Measurements from ENCODE around the gene ZDHHC14. TPM values are rescaled to one million over a fixed set of nuclear protein-coding genes. Genes with fewer than 3 reads are reported as not detected.

ZDHHC14 gene
- total RNA-seq, 2 experiments from 2014 or later, result 7.9 to 32.7 TPM

DNA sequence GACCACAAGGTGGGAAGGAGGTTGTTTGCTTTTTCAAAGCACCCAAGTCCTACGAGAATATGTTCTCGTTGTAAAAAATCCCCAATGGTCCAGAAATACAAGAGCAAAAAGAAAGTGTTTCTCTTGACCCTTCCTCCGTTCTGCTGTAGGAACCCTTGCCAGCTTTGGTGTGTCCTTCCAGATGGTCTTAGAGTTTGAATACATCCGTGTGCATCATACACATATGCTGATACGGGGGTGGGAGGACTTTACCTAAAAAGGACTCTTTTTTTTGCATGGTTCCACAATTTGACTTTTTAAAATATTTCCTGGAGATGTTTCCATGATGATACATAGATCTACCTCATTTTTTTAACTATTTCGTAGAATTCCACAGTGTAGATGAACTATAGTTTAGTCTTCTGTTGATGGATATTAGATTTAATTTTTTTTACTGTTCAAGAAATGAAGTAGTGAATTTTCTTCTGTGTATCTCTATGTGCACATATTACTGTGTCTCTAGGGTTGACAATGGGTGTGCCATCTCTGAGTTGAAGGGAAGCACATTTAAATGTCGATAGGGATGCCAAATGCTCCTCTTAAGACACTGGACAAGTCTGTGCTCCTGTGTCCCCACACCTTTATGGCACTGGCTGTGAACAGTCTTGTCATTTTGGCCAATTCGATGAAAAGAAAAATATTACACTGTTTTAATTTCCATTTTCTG, 259.9 kb downstream of the ZDHHC14 start:
- no peaks in the 10 kb centered on the region for H3K9me3 Mint-ChIP-seq (ENCODE audit: low read depth)
- DNase-seq (no peak), ATAC-seq (no peak)
- H3K27me3 Mint-ChIP-seq, result peaks cover 5% of the 10 kb centered on the region
- no peak overlapping the region for H3K4me3 Mint-ChIP-seq
- CTCF ChIA-PET, result no interaction called here
- no peaks in the 10 kb centered on the region for H3K36me3 Mint-ChIP-seq
- no peak overlapping the region for H3K27ac Mint-ChIP-seq
- H3K4me1 Mint-ChIP-seq, result peaks cover 7% of the 10 kb centered on the region

DNA sequence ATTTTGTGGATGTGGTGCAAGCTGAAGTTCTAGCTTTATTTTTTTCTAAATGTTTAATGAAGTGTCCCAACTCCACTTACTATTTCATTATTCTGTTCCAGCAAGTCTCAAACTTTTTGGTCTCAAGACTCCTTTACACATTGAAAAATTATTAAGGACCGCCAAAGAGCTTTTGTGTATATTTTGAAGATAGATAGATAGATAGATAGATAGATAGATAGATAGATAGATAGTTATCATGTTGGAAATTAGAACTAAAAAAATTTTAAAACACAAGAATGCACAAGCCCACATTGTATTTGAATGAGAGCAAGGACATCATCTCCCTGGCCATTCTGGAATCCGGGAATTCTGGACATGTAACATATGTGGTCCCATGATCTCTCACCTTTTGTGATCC, 260.8 kb downstream of the ZDHHC14 start:
- ATAC-seq (no peak), DNase-seq (no peak)
- Mint-ChIP-seq H3K4me1 (peaks cover 7% of the 10 kb centered on the region), H3K4me3 (no peak overlapping the region), H3K36me3 (no peaks in the 10 kb centered on the region), H3K27me3 (peaks cover 5% of the 10 kb centered on the region), H3K27ac (no peak overlapping the region), H3K9me3 (ENCODE audit: low read depth) (no peaks in the 10 kb centered on the region)
- CTCF ChIA-PET, result no interaction called here

DNA sequence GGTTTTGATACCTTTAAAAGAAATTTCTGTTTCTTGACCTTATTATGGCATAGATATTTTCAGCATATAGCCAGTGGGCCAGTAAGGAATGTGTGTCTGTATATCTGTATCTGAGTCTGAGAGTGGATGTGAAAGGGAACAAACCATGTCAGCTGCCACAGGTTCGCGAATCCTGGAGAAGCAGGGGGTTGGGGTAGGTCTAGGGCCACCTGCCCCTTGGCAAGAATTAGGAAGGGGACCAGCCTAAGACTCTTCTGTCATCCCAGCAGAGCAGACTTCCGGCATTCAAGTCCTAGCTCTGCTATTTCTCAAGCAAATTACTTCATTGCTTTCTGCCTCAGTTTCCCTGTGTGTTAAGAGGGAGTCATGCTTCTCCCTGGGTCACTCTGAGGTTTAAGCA, 261.7 kb downstream of the ZDHHC14 start:
- Mint-ChIP-seq H3K9me3 (ENCODE audit: low read depth) (no peaks in the 10 kb centered on the region), H3K4me1 (peaks cover 15% of the 10 kb centered on the region), H3K27me3 (peaks cover 4% of the 10 kb centered on the region), H3K4me3 (no peak overlapping the region), H3K36me3 (peaks cover 2% of the 10 kb centered on the region), H3K27ac (no peak overlapping the region)
- DNase-seq (no peak), ATAC-seq (no peak)
- CTCF ChIA-PET, result interaction anchor here (1.3 kb wide), 1 partner anchor 24 kb away, joined by 3 read pairs; no protein-coding TSS in a partner anchor

DNA sequence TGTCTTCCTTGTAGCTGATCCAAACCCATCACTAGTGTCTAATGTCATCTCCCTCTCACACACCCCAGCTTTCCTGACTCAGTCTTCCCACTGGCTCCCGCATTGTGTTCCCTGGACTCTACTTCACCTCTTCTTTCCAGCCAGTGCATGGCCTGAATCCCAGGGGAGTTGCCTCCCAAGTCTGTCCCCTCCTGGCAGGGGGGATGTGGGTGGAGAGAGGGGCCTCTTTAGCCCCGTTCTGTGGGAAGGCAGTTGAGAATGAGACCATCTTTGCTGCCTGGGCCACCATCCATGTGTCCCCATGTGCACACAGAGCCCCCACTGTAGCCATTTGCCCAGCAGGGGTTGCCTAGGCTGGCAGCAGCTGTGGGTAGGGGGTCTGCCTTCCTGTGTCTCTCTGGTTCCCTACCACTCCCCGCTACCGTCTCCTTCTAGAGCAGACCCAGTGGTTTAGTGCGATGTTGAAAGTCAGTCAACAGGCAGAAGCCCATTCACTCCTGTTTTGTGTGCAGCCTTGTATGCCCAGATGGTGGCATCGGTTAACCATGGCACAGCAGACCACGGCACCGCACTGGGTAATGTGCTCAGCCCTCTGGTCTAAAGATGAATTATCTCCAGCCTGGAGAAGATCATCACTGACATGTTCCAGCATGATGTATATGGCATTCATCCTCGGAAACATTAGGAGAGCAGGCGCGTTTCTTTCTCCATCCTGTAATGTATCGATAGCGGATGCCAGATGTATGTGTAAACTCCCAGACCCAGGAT, 263.2 kb downstream of the ZDHHC14 start:
- Mint-ChIP-seq H3K27ac (no peak overlapping the region), H3K4me1 (peaks cover 22% of the 10 kb centered on the region), H3K36me3 (peaks cover 6% of the 10 kb centered on the region), H3K9me3 (ENCODE audit: low read depth) (no peaks in the 10 kb centered on the region), H3K27me3 (peaks cover 3% of the 10 kb centered on the region), H3K4me3 (no peak overlapping the region)
- ATAC-seq (no peak), DNase-seq (no peak)
- CTCF ChIA-PET, result interaction anchor here (1.0 to 1.3 kb wide), 3 partner anchors 22 to 229 kb away, joined by 3 to 4 read pairs (median 3); no protein-coding TSS in a partner anchor

DNA sequence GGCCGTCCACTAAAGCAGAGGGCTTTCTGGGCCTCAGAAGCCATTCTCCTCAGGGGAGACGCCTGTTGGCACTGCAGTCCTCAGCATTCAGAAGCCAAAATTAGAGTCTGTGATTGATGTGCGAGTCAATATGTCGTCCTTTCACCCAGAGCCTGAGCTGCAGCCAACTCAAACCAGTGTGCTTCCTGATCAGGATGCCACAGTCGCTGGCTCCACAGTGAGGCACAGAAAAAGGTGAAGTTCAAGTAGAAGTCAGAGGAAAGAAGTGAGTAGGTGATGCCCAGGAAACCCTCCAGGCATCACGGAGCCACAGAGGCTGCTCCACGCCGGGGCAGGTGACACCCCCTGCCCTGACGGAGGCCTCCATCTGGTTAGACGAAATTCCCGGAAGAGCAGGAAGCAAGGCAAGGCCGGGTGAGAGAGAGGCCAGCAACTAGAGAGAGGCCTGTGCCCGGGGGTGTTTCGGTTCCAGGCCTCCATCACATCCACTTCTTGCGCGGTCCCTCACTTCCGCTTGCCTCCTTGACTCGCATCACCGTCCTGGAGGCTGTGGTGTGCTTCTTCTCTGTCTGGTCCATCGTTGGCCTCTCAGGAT, 264.3 kb downstream of the ZDHHC14 start:
- Mint-ChIP-seq H3K27me3 (peaks cover 3% of the 10 kb centered on the region), H3K9me3 (ENCODE audit: low read depth) (no peaks in the 10 kb centered on the region), H3K4me3 (no peak overlapping the region), H3K36me3 (peaks cover 6% of the 10 kb centered on the region), H3K27ac (no peak overlapping the region), H3K4me1 (peaks cover 16% of the 10 kb centered on the region)
- no peak for ATAC-seq
- CTCF ChIA-PET, result interaction anchor here (1.0 to 1.2 kb wide), 2 partner anchors 24 to 228 kb away, joined by 3 to 4 read pairs; no protein-coding TSS in a partner anchor
- DNase-seq, result no peak

DNA sequence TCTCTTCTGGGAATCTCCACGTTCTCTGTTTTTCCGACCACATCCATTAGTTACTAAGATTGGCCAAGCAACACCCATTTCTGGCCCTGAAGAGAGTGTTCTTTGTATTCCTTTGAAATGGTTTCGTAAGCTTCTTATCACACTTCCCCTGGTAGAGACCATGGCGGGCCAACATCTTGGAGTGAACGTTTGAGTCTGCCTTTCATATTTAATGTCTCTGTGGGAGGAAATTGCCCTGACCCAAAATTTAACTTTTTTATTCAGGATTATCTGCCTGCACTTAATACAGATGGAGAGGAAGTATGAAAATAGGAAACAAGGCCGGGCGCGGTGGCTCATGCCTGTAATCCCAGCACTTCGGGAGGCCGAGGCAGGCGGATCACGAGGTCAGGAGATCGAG, 265.0 kb downstream of the ZDHHC14 start:
- Mint-ChIP-seq H3K4me3 (no peak overlapping the region), H3K4me1 (peaks cover 16% of the 10 kb centered on the region), H3K9me3 (ENCODE audit: low read depth) (no peaks in the 10 kb centered on the region), H3K36me3 (peaks cover 6% of the 10 kb centered on the region), H3K27ac (no peak overlapping the region), H3K27me3 (no peaks in the 10 kb centered on the region)
- no peak for ATAC-seq
- no peak for DNase-seq
- CTCF ChIA-PET, result interaction anchor here (1.0 to 1.2 kb wide), 2 partner anchors 21 to 227 kb away, joined by 4 read pairs; no protein-coding TSS in a partner anchor

DNA sequence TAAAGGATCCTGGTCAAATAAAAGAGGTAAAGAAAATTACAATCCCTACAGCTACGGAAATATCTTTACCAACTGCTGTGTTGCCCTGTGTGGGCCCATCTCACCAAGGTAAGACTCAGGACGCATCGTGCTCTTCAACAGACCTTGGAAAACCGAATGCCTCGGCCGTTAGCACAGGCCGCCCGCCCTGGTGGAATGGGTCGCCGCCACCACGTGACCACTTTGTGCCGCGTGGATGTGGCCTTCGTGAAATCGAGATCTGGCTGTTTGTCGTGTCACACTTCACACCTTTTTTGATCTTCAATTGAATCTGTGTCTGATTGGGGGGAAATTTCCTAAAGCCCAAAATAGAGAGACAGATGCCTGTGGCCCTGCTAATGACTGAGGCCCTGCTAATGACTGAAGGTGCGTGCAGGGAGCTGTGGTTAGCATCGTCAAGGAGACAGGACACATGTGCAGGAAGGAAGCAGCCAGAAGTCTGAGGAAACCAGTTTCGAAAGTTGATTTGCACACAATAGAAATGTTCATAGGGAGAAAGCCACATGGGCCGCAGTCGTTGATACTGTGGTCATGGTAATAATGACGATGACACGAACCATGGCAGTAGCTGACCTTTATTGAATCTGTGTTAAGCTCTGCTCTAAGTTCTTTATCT, 266.4 kb downstream of the ZDHHC14 start:
- CTCF ChIA-PET, result interaction anchor here (0.9 to 1.0 kb wide), 2 partner anchors 19 to 267 kb away, joined by 3 to 4 read pairs; partner anchors contain the start of gene ZDHHC14
- peak; percentile 65 for DNase-seq

DNA sequence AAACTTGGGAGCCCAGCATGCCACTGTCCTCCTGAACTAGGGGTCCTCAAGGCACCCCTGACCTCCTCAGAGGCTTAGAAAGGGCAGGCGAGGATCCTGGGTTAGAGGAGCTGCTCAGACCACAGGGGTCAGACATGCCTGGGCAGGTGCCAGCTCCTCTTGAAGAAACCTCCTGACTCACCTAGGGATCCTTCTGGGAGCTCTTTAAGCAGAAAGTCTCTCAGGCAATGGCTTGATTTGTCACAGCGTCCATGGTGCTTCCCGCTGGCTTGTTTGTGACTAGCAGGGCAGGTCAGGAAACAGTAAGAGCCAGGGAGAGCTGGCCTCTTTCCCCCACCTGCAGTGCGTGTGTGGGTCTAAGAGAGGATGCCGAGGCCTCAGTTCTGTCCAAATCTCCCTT, 267.6 kb downstream of the ZDHHC14 start:
- no peak overlapping the region for H3K4me3 Mint-ChIP-seq
- CTCF ChIA-PET, result no interaction called here
- no peaks in the 10 kb centered on the region for H3K9me3 Mint-ChIP-seq (ENCODE audit: low read depth)
- no peak overlapping the region for H3K27ac Mint-ChIP-seq
- no peak for ATAC-seq
- H3K27me3 Mint-ChIP-seq, result no peaks in the 10 kb centered on the region
- no peak for DNase-seq
- peaks cover 6% of the 10 kb centered on the region for H3K36me3 Mint-ChIP-seq
- H3K4me1 Mint-ChIP-seq, result peaks cover 16% of the 10 kb centered on the region

More for the DNA sequence above, 266.4 kb downstream of the ZDHHC14 start:
- Mint-ChIP-seq H3K27ac (no peak overlapping the region), H3K4me1 (peaks cover 16% of the 10 kb centered on the region), H3K4me3 (no peak overlapping the region), H3K27me3 (no peaks in the 10 kb centered on the region), H3K36me3 (peaks cover 6% of the 10 kb centered on the region), H3K9me3 (ENCODE audit: low read depth) (no peaks in the 10 kb centered on the region)
- ATAC-seq, result peak; percentile 56

DNA sequence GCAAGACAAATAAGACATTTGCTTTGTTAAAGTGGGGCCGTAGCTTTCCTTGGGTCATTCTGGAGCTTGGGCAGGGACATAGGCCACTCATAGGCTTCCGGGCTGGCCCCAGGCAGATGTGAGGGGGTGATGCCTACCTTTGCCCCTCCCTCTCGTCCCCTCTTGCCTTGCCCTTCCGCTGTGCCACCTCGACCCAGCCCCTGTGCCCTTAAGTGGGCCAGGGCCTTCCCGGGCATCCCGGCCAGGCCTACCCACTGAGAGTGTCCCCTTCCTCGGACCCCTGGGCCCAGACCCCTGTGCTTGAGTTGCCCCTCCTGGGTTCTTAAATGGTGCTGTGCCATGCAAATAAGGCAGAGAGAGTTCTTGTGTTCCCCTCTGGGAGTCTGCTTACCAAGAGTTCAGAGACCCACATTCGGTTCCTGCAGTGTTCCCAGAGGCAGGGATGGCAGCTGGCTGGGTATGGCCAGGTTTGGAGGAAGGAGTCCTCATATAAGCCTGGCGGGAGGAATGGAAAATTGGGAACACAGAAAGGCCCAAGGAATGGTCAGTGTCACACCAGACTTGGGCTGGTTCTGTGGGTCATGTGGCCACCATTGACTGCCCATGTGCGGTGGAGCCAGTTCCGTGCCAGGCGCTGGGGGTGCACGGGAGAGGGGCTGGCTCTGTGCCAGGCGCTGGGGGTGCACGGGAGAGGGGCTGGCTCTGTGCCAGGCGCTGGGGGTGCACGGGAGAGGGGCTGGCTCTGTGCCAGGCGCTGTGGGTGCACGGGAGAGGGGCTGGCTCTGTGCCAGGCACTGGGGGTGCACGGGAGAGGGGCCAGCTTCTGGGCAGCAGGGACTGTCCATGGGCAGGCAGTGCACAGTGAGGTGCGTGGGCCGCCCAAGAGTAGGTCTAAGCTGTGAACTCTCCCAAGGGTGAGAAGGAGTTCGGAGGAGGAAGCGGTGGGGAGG, 268.6 kb downstream of the ZDHHC14 start:
- no peak overlapping the region for H3K27ac Mint-ChIP-seq
- H3K9me3 Mint-ChIP-seq (ENCODE audit: low read depth), result no peaks in the 10 kb centered on the region
- no peak for ATAC-seq
- peaks cover 16% of the 10 kb centered on the region for H3K4me1 Mint-ChIP-seq
- DNase-seq, result no peak
- CTCF ChIA-PET, result no interaction called here
- peaks cover 6% of the 10 kb centered on the region for H3K36me3 Mint-ChIP-seq
- H3K27me3 Mint-ChIP-seq, result no peaks in the 10 kb centered on the region
- H3K4me3 Mint-ChIP-seq, result no peak overlapping the region

DNA sequence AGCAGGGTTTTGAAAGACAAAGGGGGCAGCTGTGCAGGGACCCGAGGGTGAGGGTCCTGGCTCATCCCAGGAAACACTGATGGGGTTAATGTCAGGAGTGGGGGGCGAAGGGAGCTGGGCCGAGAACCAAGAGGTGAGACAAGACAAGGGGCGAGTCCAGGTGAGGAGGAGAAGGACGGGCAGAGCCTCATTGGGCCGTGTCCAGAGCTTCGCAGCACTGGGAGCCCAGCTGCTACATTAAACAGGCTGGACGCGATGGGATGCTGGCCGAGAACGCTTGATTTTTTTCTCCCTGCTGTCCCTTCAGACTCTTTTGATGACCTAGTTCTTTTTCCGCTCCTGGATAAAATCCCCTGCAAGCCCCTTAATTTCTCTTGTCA, 269.3 kb downstream of the ZDHHC14 start:
- Mint-ChIP-seq H3K4me1 (peaks cover 16% of the 10 kb centered on the region), H3K36me3 (peaks cover 6% of the 10 kb centered on the region), H3K27me3 (no peaks in the 10 kb centered on the region), H3K4me3 (no peak overlapping the region), H3K9me3 (ENCODE audit: low read depth) (no peaks in the 10 kb centered on the region), H3K27ac (no peak overlapping the region)
- CTCF ChIA-PET, result no interaction called here
- ATAC-seq (no peak), DNase-seq (no peak)

DNA sequence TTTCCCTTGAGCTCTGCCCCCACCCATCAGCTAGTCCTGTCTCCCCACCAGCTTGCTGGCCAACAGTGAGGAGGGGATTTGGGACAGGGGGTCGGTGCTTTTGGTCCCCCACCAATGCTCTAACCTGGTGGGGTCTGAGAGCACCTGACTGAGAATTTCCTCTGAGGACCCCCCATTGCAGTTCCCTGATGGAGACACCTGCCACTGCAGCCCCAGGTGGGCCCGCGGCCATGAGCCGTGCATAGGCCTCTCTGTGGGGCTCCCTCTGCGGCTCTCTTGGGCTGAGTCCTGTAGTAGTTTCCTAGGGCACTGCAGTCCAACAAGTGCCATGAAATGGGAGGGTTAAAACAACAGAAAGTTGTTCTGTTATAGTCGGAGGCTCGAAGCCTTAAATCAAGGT, 269.8 kb downstream of the ZDHHC14 start:
- ATAC-seq, result no peak
- Mint-ChIP-seq H3K4me3 (no peak overlapping the region), H3K9me3 (ENCODE audit: low read depth) (no peaks in the 10 kb centered on the region), H3K27ac (no peak overlapping the region), H3K27me3 (no peaks in the 10 kb centered on the region), H3K36me3 (peaks cover 6% of the 10 kb centered on the region), H3K4me1 (peaks cover 16% of the 10 kb centered on the region)
- no peak for DNase-seq
- CTCF ChIA-PET, result no interaction called here

DNA sequence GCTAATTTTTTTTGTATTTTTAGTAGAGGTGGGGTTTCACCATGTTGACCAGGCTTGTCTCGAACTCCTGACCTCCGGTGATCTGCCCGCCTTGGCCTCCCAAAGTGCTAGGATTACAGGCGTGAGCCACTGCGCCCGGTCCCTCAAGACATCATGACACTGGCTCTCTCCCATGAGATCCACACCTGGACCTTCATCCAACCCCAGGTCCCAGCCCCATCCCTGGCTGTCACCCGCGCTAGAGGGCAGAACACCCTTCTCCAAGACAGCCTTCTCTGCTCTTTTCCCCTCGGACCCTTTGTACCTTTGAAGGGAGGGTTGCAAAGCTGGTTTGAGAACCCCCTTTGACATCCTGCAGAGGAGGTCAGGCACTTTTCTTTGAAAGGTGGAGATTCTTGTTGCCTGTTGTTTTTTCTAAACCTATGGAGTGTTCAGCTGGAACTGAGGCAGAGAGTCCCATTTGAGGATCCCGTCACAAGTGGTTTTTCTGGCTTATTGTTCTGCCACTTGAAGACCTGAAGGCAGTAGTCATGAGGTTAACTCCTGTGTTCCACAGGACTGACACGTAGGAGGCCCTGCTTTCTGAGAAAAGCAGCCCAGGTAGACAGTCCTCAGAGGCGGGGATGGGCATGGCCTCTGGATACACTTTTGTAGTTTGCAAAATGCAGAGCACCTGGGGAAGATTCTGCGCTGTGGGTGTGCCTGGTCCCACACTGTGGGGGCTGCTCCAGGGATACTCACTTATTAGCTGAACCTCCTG, 270.9 kb downstream of the ZDHHC14 start:
- CTCF ChIA-PET, result interaction anchor here (0.6 kb wide), 1 partner anchor 85 kb away, joined by 3 read pairs; no protein-coding TSS in a partner anchor
- ATAC-seq (no peak), DNase-seq (no peak)
- Mint-ChIP-seq H3K4me3 (no peak overlapping the region), H3K27ac (no peak overlapping the region), H3K9me3 (ENCODE audit: low read depth) (no peaks in the 10 kb centered on the region), H3K4me1 (peaks cover 15% of the 10 kb centered on the region), H3K27me3 (no peaks in the 10 kb centered on the region), H3K36me3 (peaks cover 6% of the 10 kb centered on the region)

All from activated CD8-positive, alpha-beta memory T cell treated with anti-CD3 and anti-CD28 coated beads, Interleukin-2, amount 10 ng/mL, durations not matched to agents 7 days and 5 days (primary cell).